SK-N-MC (cell line): ENCODE results near the gene RASIP1.
A peak's percentile ranks its signal among the peaks of the same experiment; 100 is the strongest.
"Not testable (repeated sequence)": the region's sequence is repeated elsewhere in the genome, so short reads cannot be mapped to it uniquely, and the experiment has no call there.

Source experiments
- DNase-seq: peaks from one replicate; pipeline ENCODE4 v3.0.0-alpha.2; 2011; ENCODE audit warnings: low read depth, low spot score
- H3K27ac ChIP-seq: fragments of 200-600 bp; sonication (generic); 2 replicates; pipeline ENCODE4 v1.5.1; 2016; ENCODE audit warnings: mixed run types
- H3K36me3 ChIP-seq: fragments of 200-600 bp; sonication (generic); 2 replicates; pipeline ENCODE4 v1.6.1; 2017; ENCODE audit warnings: antibody characterized with exemption, low read length, mixed read lengths; ENCODE audit not compliant: insufficient read depth
- H3K4me3 ChIP-seq: fragments of 200-600 bp; sonication (generic); 2 replicates; pipeline ENCODE4 v1.5.1; 2016
- H3K9ac ChIP-seq: fragments of 200-600 bp; sonication (generic); 2 replicates; pipeline ENCODE4 v1.8.0; 2017; ENCODE audit warnings: mixed run types, mixed read lengths; ENCODE audit not compliant: insufficient read length
- H3K9me3 ChIP-seq: fragments of 200-600 bp; sonication (generic); 2 replicates; pipeline ENCODE4 v1.6.1; 2017; ENCODE audit warnings: low read depth, mild to moderate bottlenecking, antibody characterized with exemption, low read length, moderate library complexity, mixed read lengths
- EZH2 ChIP-seq: fragments of 200-600 bp; sonication (generic); IDR thresholded peaks from one replicate; pipeline ENCODE4 v1.6.1; 2017; ENCODE audit warnings: antibody characterized with exemption
- FOXP2 ChIP-seq: optimal IDR thresholded peaks from 2 replicates; pipeline ENCODE3; 2011; ENCODE audit warnings: mild to moderate bottlenecking, moderate library complexity; ENCODE audit not compliant: insufficient read depth; ENCODE audit errors: extremely low read length, control extremely low read depth
- POLR2AphosphoS5 ChIP-seq: IDR thresholded peaks from 2 replicates; pipeline ENCODE4 v1.6.1; 2012; ENCODE audit warnings: mild to moderate bottlenecking, low read depth, low read length, borderline replicate concordance

Gene RASIP1

GRCh38 chr19:48718711-48719231, 21.6 kb downstream of the RASIP1 start:
- Histone ChIP-seq H3K4me3 (no peak overlapping the region), H3K27ac (0 out of 2 replicates have a peak overlapping the region, but pooled peaks have one; percentile 53), H3K9ac (no peak overlapping the region), H3K36me3 (no peaks in the 10 kb centered on the region), H3K9me3 (no peaks in the 10 kb centered on the region)
- TF ChIP-seq FOXP2 (no peak), POLR2AphosphoS5 (no peak), EZH2 (no peak)
- DNase-seq, result no peak

GRCh38 chr19:48718106-48718505, 22.3 kb downstream of the RASIP1 start:
- not testable (repeated sequence) for H3K9me3 ChIP-seq, H3K36me3 ChIP-seq, H3K27ac ChIP-seq, H3K4me3 ChIP-seq, DNase-seq, H3K9ac ChIP-seq

GRCh38 chr19:48716562-48717291, 23.7 kb downstream of the RASIP1 start:
- peak; percentile 24 for DNase-seq
- H3K36me3 ChIP-seq, result peaks cover 5% of the 10 kb centered on the region; the same call in 1 of the 2 replicates
- no peak for TF ChIP-seq EZH2
- TF ChIP-seq POLR2AphosphoS5, result peak; percentile 57; the same call in 1 of the 2 replicates
- peak; percentile 71 for TF ChIP-seq FOXP2
- peak overlapping the region; percentile 52 for H3K9ac ChIP-seq
- no peaks in the 10 kb centered on the region for H3K9me3 ChIP-seq
- H3K4me3 ChIP-seq, result peak overlapping the region; percentile 76
- H3K27ac ChIP-seq, result peak overlapping the region; percentile 81

GRCh38 chr19:48715681-48716171, 24.7 kb downstream of the RASIP1 start:
- DNase-seq, result no peak
- peak overlapping the region; percentile 76 for H3K4me3 ChIP-seq
- peaks cover 5% of the 10 kb centered on the region; the same call in 1 of the 2 replicates for H3K36me3 ChIP-seq
- peak overlapping the region; percentile 60 for H3K9ac ChIP-seq
- peak overlapping the region; percentile 81 for H3K27ac ChIP-seq
- TF ChIP-seq EZH2 (no peak), FOXP2 (no peak), POLR2AphosphoS5 (peak; percentile 17; the same call in 1 of the 2 replicates)
- no peaks in the 10 kb centered on the region for H3K9me3 ChIP-seq

- TF ChIP-seq POLR2AphosphoS5 (no peak), FOXP2 (no peak), EZH2 (no peak)
- Histone ChIP-seq H3K9me3 (no peaks in the 10 kb centered on the region), H3K9ac (peak overlapping the region; percentile 68), H3K36me3 (peaks cover 5% of the 10 kb centered on the region; the same call in 1 of the 2 replicates), H3K27ac (peak overlapping the region; percentile 81), H3K4me3 (peak overlapping the region; percentile 76)
- DNase-seq, result no peak
These were observed 25.4 kb downstream of the RASIP1 start for GRCh38 chr19:48714759-48715675.

GRCh38 chr19:48713864-48714755, 26.3 kb downstream of the RASIP1 start:
- peak overlapping the region; percentile 76 for H3K4me3 ChIP-seq
- H3K9me3 ChIP-seq, result no peaks in the 10 kb centered on the region
- peak overlapping the region; percentile 68 for H3K9ac ChIP-seq
- H3K36me3 ChIP-seq, result peaks cover 5% of the 10 kb centered on the region; the same call in 1 of the 2 replicates
- H3K27ac ChIP-seq, result peak overlapping the region; percentile 73
- DNase-seq, result peak; percentile 73
- TF ChIP-seq FOXP2 (no peak), POLR2AphosphoS5 (no peak; the same call in 1 of the 2 replicates), EZH2 (no peak)

GRCh38 chr19:48713041-48713863, 27.2 kb downstream of the RASIP1 start:
- H3K9me3 ChIP-seq, result no peaks in the 10 kb centered on the region
- no peak for TF ChIP-seq FOXP2
- TF ChIP-seq POLR2AphosphoS5, result no peak
- no peak for TF ChIP-seq EZH2
- H3K4me3 ChIP-seq, result no peak overlapping the region
- peaks cover 5% of the 10 kb centered on the region; the same call in 1 of the 2 replicates for H3K36me3 ChIP-seq
- no peak overlapping the region for H3K27ac ChIP-seq
- no peak for DNase-seq
- no peak overlapping the region for H3K9ac ChIP-seq
